Activated CD4-positive, CD25-positive, alpha-beta regulatory T cell (primary cell): Measurements from ENCODE around the gene ST6GALNAC3.

Experiments
- DNase-seq, 4 experiments: peaks; one replicate each; lab custom pipeline; 2025; lab: John Stamatoyannopoulos, UW

The ST6GALNAC3 gene

GRCh38 chr1:76144247-76144646 lies 69.7 kb downstream of the ST6GALNAC3 start:
- DNase-seq = no peak

DNA sequence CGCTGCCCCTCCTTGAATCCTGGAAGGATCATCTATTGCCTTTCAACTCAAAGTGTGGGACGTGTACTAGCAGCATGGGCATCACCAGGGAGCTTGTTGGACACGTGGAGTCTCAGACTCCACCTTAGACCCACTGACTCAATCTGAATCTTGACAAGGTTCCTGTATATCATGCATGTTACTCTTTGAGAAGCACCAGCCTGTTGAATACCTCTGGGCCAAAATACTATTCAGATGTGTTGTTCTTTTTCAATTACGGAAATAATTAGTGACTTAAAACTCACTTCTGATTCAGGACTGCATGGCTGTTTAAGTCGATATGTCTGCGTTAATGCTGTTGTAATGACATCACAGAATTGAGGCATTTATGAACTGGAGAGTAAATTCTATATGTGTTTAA lies 70.8 kb downstream of the ST6GALNAC3 start:
- DNase-seq = no peak

- DNase-seq = no peak
Observed at GRCh38 chr1:76146184-76146583, 71.6 kb downstream of the ST6GALNAC3 start.

- DNase-seq = no peak
Observed at GRCh38 chr1:76147917-76148316, 73.4 kb downstream of the ST6GALNAC3 start.

GRCh38 chr1:76148460-76148859 lies 73.9 kb downstream of the ST6GALNAC3 start:
- DNase-seq = no peak

- DNase-seq = no peak
Observed at GRCh38 chr1:76153841-76154205, 79.3 kb downstream of the ST6GALNAC3 start.

- peak; percentile 46 to 63 (median 56) for DNase-seq
Observed at GRCh38 chr1:76154206-76154956, 79.8 kb downstream of the ST6GALNAC3 start.

DNA sequence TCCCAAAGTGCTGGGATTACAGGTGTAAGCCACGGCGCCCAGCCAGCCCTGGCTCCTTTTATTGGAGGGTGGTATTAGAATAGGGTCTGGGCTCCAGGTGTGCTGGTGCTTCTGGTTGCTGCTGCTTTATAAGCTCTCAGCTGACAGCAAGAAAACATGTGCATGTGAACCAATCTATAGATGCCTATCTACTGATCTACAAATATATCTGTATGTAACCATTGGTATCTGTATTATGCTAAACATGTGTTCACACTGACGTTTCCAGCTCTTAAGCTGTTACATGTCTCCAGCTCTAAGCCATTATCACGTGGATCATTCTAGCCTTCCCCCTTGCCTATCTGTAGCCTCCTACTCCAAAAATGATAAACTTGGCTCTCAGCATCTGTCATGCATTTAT lies 82.4 kb downstream of the ST6GALNAC3 start:
- no peak for DNase-seq

DNA sequence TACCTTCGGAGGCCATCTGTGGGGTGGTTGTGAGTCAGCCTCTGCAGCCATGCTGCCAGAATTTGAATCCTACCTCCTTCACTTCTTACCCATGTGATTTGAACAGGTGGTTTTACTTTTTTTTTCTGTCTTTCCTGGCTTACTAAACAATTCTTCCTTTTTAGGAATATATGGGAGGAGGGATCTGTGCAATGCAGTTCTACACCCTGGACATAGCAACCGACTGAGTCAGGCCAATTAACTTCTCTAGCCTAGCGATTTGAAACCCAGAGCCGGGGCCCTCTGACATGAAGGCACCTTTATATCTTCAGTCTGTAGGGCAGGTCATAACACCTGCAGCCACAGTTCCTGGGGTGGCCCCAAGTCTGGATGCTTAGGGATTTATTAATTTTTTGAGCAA lies 83.6 kb downstream of the ST6GALNAC3 start:
- no peak for DNase-seq

- no peak for DNase-seq
Observed at GRCh38 chr1:76160225-76160624, 85.7 kb downstream of the ST6GALNAC3 start.

DNA sequence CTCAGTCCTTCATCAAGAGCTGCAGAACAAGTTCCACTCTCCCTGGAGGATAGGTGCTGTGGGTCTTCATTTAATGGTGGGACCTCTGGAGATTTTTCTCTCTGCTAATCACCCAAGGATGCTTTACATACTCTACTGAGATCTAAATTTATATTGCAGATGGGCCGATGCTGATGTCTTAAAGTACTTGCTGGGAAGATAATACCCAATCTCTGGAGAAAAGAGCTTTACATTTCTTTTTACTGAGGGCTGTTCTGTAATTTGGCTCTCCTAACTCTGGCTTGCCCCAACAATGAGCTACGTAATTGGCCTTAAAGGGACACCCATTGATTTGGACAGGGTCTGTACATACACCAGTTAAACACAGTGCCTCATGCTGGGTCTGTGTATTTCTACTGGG lies 86.9 kb downstream of the ST6GALNAC3 start:
- no peak for DNase-seq

GRCh38 chr1:76162254-76162653 lies 87.7 kb downstream of the ST6GALNAC3 start:
- no peak for DNase-seq

DNA sequence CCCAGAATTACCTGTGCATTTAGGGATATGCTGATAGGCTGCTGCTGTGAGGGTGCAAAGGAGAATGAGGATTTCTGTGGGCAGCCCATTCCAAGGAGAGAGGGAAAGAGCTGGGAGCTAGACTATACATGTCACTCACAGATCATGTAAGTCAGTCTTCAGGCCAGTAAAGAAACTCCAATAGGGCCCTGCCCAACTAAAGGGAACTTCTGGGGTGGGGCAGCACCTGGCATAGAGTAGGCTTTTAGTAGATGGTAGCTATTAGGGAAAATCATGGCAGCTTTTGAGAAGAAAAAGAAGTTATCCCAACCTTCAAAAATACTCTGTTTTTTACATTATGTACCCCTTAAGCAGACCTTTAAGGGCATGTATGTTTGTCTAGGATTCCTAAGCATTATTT lies 89.6 kb downstream of the ST6GALNAC3 start:
- no peak for DNase-seq

DNA sequence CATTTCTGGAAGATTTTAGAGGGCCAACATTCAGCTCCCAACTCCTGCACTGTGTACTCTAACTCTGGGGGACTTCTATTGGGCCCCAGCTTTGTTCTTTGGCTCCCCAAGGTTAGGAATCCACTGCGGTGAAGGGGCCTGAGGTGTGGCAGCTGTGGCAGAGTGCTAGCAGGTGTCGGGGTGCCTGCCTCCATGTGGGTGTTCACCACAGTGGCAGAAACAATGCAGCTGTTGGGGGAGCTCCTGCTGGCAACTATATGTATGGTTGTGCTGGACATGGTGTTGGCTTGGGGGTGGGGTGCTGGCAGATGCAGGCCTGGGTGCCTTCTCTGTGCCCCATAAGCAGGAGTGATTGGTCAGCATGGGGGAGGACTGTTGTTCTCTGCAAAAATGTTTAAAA lies 95.5 kb downstream of the ST6GALNAC3 start:
- DNase-seq = no peak

DNA sequence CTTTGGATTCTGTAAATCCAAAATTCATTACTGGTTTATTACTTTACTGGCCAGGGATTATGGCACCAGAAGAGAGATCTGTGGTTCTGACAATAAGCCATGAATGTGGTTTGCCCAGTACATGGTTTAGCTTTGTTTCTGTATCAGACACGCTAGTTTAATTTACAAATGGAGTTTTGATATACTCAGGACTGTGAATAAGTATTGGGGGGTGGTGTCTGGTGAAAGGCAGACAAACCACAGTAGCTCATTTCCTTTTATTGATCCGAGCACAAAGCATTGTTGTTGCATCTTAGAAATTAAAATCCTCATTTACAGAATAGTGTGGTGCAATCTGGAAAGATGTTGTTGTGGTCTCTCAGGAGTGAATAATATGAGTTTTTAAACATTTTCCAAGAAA lies 96.0 kb downstream of the ST6GALNAC3 start:
- no peak for DNase-seq

- DNase-seq = no peak
Observed at GRCh38 chr1:76176000-76176399, 101.5 kb downstream of the ST6GALNAC3 start.

DNA sequence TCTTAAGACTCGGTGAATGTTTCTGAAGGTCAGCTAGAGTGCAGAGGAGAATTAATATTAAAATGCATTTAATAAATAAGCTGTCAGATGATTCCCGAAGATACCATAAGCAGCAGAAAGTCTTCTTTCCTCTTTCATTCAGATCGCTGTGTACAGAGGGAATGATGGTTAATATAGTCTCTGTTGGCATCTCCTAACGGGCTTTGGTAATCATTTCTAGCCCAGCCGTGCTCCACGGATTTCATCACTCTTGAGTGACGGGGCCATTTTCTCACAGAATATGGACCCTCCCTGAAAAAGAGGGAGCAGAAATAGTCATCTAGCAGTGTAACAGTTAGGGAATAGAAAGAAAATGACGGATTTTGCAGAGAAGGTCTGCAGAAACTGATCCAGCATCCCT lies 103.1 kb downstream of the ST6GALNAC3 start:
- DNase-seq = no peak

- DNase-seq = no peak
Observed at GRCh38 chr1:76179219-76179698, 104.7 kb downstream of the ST6GALNAC3 start.

DNA sequence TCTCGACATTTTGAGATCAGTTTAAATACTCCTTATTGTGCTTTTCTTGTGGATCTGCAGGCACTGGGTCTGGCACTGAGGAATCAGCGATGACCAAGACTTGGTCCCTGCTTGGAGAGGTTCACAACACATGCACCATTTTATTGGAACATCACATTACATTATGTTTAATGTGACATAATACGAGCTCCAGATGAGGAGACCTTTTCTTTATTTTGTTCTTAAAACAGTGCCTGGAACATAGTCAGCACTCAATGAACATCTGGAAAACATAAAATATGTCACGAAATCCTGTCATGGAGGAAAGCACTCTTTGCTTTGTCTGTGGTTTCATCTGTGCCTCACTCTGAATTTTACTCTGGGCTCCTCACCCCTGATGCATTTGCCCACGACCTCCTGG lies 110.7 kb downstream of the ST6GALNAC3 start:
- no peak for DNase-seq

- no peak for DNase-seq
Observed at GRCh38 chr1:76186554-76187170, 112.1 kb downstream of the ST6GALNAC3 start.

GRCh38 chr1:76187436-76187835 lies 112.9 kb downstream of the ST6GALNAC3 start:
- DNase-seq = no peak

GRCh38 chr1:76189310-76189709 lies 114.8 kb downstream of the ST6GALNAC3 start:
- DNase-seq = no peak

DNA sequence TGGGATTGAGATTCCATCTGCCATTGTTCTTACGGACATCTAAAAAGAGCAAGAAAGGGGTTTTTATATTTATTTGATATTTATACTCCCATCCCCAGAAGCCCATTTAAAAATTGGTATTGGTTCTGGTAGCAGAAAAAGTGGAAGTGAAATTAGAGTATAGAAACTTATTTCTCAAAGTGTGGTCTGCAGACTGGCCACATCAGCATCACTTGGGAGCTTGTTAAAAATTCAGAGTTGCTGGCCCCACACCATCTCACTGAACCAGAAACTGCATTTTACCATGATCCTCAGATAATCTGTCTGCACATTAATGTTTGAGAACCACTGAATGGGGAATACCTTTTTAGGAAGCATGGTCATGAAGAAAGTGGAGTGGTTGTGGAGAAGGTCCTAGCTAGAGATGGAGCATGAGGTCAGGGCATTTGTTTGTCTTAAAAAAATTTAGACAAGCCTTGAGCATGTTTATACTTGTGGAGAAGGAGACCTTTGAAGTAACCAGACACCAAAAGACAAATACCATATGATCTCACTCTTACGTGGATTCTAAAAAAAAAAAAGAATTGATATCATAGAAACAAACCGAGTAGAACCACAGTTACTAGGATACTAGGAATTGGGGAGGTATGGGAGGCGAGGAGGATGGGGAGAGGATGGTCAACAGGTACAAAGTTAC lies 116.3 kb downstream of the ST6GALNAC3 start:
- DNase-seq = no peak
